Esophagus squamous epithelium (tissue), 5 donors: ENCODE data around the gene SPRY4. TPM values are rescaled to one million over a fixed set of nuclear protein-coding genes. Genes with fewer than 3 reads are reported as not detected.

Experiments used
- DNase-seq: peaks from one replicate; lab custom pipeline; 2025; lab: John Stamatoyannopoulos, UW
- H3K27ac ChIP-seq, 4 donors: fragments of 200-600 bp; sonication (generic); one replicate each; pipeline ENCODE4 v1.5.1; 2016 to 2019; ENCODE audit warnings: mild to moderate bottlenecking in 1 of 4
- H3K27me3 ChIP-seq, 4 donors: fragments of 200-600 bp; sonication (generic); 1 replicate in 3 of 4; 2 replicates in 1 of 4; pipeline versions ENCODE4 v1.5.1 to v1.6.0; 2017 to 2021; ENCODE audit warnings: antibody characterized with exemption in 1 of 4
- H3K36me3 ChIP-seq, 3 donors: fragments of 200-600 bp; sonication (generic); one replicate each; pipeline ENCODE4 v1.5.1; 2016 to 2019
- H3K4me1 ChIP-seq, 3 donors: fragments of 200-600 bp; sonication (generic); one replicate each; pipeline ENCODE4 v1.5.1; 2017 to 2019
- H3K4me3 ChIP-seq, 4 donors: fragments of 200-600 bp; sonication (generic); 1 replicate in 3 of 4; 2 replicates in 1 of 4; pipeline ENCODE4 v1.5.1; 2016 to 2019; ENCODE audit warnings: mild to moderate bottlenecking in 2 of 4, moderate library complexity in 1 of 4
- H3K9me3 ChIP-seq, 3 donors: fragments of 200-600 bp; sonication (generic); one replicate each; pipeline ENCODE4 v1.5.1; 2016 to 2019
- CTCF ChIP-seq, 6 experiments: fragments of 450-650 bp in 4 of 6; fragments of 200-600 bp in 2 of 6; sonication (generic) in 2 of 6; IDR thresholded peaks; one replicate each; pipeline ENCODE4 v1.5.1; 2016 to 2019; ENCODE audit warnings: antibody characterized with exemption in 6 of 6, mild to moderate bottlenecking in 4 of 6, moderate library complexity in 4 of 6
- POLR2A ChIP-seq, 4 donors: fragments of 450-650 bp; IDR thresholded peaks; one replicate each; pipeline ENCODE4 v1.6.1; 2017; ENCODE audit warnings: antibody characterized with exemption in 4 of 4, mild to moderate bottlenecking in 4 of 4, moderate library complexity in 3 of 4
- whole genome bisulfite sequencing, 2 donors: methylation state at CpG; one replicate each; pipeline ENCODE4 v1.1.5; 2018; 5-methylcytosine and 5-hydroxymethylcytosine counted together
- intact Hi-C: fragments of 100-400 bp; cut with DNase I; formaldehyde crosslinking; loops from one replicate; pipeline ENCODE4 v1.15.0; 2022
- total RNA-seq, 4 donors: library from RNA; depleted of rRNA; stranded (reverse); fragments of >200 nt; gene quantifications; one replicate each; pipeline ENCODE4 v1.1.0, GENCODE V29; 2016
- donor health status: DM: yes; HTN: yes; CAD: no.

Gene SPRY4
- total RNA-seq, 4 donors from 2014 or later = 1.9 to 7.1 (median 4.4) TPM

DNA sequence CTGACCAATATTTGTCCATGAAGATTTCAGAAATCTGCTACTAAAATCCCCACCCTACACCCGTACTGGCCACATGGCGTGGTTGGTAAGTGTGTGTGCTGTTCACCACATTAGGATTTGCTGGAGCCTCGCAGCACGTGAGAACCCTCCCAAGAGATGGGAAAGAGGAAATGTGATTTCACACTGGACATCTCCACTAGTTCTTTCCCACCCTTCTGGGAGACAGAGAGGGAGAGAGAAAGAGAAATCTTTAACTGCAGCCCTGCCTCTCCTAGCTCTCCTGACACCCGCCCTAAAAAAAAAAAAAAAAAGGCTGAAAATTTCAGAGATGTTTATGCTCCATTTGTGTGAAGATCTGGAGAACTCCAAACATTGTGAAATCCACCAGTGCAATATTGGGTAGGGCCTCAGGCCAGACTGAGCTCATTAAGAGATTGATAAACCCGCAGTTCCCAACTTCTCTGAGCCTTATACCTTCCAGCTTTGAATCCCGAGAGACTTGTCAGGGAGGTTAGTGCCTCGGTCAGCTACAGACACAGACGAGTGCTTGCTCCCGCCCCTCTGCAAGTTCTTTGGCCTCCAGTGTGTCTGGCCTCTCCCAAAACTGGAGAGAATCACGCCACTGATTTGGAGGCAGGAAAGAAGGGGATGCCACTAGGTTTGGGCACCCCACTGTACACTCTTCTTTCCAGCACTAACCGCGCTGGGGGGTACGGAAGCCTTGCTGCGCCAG is 1.9 kb downstream of the SPRY4 start:
- peak overlapping the region; percentile 76 to 89 (median 86) for H3K27ac ChIP-seq
- H3K9me3 ChIP-seq = no peaks in the 10 kb centered on the region
- peaks cover 0 to 63% (median 2%) of the 10 kb centered on the region in 4 donors for H3K27me3 ChIP-seq
- TF ChIP-seq POLR2A (IDR thresholded peaks at IDR 0.05) = no peak
- no peak for TF ChIP-seq CTCF (IDR thresholded peaks at IDR 0.05)
- peak overlapping the region in 3 of 4 donors; percentile 56 to 72 (median 65) for H3K4me3 ChIP-seq
- H3K36me3 ChIP-seq = no peaks in the 10 kb centered on the region
- H3K4me1 ChIP-seq = peaks cover 22 to 92% (median 25%) of the 10 kb centered on the region in 3 donors
- no peak for DNase-seq
- intact Hi-C loops = no loop called here
- WGBS, 2 donors = 57 to 58% methylated on average over 12 to 15 of the region's 15 CpGs

DNA sequence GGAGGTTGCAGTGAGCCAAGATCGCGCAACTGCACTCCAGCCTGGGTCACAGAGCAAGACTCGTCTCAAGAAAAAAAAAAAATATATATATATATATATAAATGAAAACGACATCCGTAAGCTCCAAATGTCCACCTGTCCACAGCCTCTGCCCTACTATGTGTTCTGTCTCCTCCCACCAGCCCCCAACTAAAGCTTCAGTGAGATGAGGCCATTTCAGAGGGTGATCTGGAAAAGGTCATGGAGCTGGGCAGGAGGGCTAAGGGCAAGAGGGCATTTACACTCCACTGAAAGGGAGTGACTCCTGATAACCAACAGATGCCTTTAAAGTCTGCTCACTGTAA is 2.4 kb downstream of the SPRY4 start:
- H3K9me3 ChIP-seq = no peaks in the 10 kb centered on the region
- TF ChIP-seq CTCF (IDR thresholded peaks at IDR 0.05) = no peak
- TF ChIP-seq POLR2A (IDR thresholded peaks at IDR 0.05) = no peak
- peak overlapping the region in 3 of 4 donors; percentile 1 to 65 (median 28) for H3K4me3 ChIP-seq
- 72 to 83% methylated on average over 5 of the region's 5 CpGs for WGBS, 2 donors
- peak overlapping the region in 3 of 4 donors; percentile 18 to 89 (median 56) for H3K27ac ChIP-seq
- peaks cover 18 to 98% (median 26%) of the 10 kb centered on the region in 3 donors for H3K4me1 ChIP-seq
- H3K27me3 ChIP-seq = peaks cover 0 to 59% (median 2%) of the 10 kb centered on the region in 4 donors
- intact Hi-C loops = no loop called here
- no peaks in the 10 kb centered on the region for H3K36me3 ChIP-seq
- no peak for DNase-seq

DNA sequence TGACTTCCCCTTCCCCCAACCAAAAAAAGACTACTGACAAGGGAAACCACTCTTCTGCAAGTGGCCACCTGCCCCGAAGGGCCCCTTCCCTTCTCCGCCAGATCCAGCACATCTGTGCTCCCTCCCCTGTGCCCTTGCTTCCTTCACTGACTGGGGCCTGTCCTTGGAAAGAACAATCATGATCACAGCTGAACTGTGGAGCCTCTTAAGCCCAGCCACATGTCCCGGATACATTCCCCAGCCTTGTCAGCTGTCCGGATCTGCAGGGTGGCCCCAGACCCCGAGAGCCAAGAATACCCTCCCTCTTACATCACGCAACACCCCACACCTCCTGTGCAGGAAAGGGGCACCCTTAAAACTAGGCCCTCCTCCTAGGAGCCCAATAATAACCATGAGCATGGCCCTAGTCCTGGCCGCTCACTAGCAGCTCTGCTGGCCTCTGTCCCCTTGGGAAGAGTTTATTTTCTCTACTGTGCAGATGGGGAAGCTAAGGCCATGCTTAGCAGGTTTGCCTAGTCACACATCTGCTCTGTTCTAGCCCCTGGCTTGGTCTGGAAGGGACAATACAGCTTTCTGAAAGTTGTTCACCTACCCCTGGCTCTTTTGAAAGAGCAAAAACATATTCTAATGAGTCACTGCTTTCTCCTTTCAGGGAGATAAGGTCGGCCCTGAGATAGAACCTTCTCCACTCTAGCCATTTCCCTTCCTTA is 3.8 kb downstream of the SPRY4 start:
- 44 to 51% methylated on average over 5 to 8 of the region's 8 CpGs for WGBS, 2 donors
- intact Hi-C loops = no loop called here
- Histone ChIP-seq H3K27me3 (peaks cover 0 to 46% (median 2%) of the 10 kb centered on the region in 4 donors), H3K36me3 (no peaks in the 10 kb centered on the region), H3K27ac (peak overlapping the region in 3 of 4 donors; percentile 17 to 89 (median 40)), H3K4me3 (peak overlapping the region in 2 of 4 donors; percentile 2 to 25), H3K9me3 (no peaks in the 10 kb centered on the region), H3K4me1 (peaks cover 15 to 99% (median 25%) of the 10 kb centered on the region in 3 donors)
- TF ChIP-seq POLR2A (IDR thresholded peaks at IDR 0.05) = no peak
- no peak for TF ChIP-seq CTCF (IDR thresholded peaks at IDR 0.05)
- no peak for DNase-seq

DNA sequence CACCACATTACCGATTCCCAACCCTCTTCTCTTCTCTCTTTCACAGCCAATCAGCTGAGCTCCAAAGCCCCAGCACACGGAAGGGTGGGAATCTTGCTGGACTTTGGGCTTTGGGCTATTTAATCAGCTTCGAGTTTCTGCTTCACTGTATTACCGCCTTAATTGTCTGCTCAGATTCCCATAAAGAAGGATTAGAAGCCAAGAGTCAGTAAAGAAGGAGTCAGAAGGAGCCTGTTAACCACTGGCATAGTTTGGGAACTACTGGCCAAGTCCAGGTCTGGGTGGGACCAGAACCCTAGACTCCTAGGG is 4.4 kb downstream of the SPRY4 start:
- H3K27ac ChIP-seq = peak overlapping the region in 3 of 4 donors; percentile 40 to 89 (median 40)
- TF ChIP-seq CTCF (IDR thresholded peaks at IDR 0.05) = no peak
- TF ChIP-seq POLR2A (IDR thresholded peaks at IDR 0.05) = no peak
- no peaks in the 10 kb centered on the region for H3K36me3 ChIP-seq
- H3K27me3 ChIP-seq = peaks cover 0 to 40% (median 2%) of the 10 kb centered on the region in 4 donors
- DNase-seq = no peak
- no peak overlapping the region for H3K4me3 ChIP-seq
- no peaks in the 10 kb centered on the region for H3K9me3 ChIP-seq
- WGBS, 2 donors = 73 to 78% methylated on average over 3 to 4 of the region's 4 CpGs
- intact Hi-C loops = no loop called here
- H3K4me1 ChIP-seq = peaks cover 9 to 99% (median 26%) of the 10 kb centered on the region in 3 donors
